Measurements from ENCODE around the gene PLOD1.

The PLOD1 gene

GRCh38 chr1:11951901-11952300 lies 17.4 kb downstream of the PLOD1 start:
- TF ChIP-seq, protein P1, sequence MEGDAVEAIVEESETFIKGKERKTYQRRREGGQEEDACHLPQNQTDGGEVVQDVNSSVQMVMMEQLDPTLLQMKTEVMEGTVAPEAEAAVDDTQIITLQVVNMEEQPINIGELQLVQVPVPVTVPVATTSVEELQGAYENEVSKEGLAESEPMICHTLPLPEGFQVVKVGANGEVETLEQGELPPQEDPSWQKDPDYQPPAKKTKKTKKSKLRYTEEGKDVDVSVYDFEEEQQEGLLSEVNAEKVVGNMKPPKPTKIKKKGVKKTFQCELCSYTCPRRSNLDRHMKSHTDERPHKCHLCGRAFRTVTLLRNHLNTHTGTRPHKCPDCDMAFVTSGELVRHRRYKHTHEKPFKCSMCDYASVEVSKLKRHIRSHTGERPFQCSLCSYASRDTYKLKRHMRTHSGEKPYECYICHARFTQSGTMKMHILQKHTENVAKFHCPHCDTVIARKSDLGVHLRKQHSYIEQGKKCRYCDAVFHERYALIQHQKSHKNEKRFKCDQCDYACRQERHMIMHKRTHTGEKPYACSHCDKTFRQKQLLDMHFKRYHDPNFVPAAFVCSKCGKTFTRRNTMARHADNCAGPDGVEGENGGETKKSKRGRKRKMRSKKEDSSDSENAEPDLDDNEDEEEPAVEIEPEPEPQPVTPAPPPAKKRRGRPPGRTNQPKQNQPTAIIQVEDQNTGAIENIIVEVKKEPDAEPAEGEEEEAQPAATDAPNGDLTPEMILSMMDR (IDR thresholded peaks at IDR 0.05; ENCODE audit: borderline replicate concordance, control extremely low read depth, extremely low read depth, insufficient read depth, missing control alignments): no peak
- no peak for DNase-seq (ENCODE audit: low spot score)
- in situ Hi-C loops (cut with MboI; ENCODE audit: low sequenced_read_pairs, unreplicated experiment): no loop called here

- TF ChIP-seq, protein P1 (IDR thresholded peaks at IDR 0.05; ENCODE audit: borderline replicate concordance, control extremely low read depth, extremely low read depth, insufficient read depth, missing control alignments): no peak
- no peak for DNase-seq (ENCODE audit: low spot score)
- in situ Hi-C loops (cut with MboI; ENCODE audit: low sequenced_read_pairs, unreplicated experiment): no loop called here
Measured at GRCh38 chr1:11952455-11953109, 18.1 kb downstream of the PLOD1 start.

GRCh38 chr1:11955221-11955620 lies 20.7 kb downstream of the PLOD1 start:
- DNase-seq (ENCODE audit: low spot score): no peak
- TF ChIP-seq, protein P1 (IDR thresholded peaks at IDR 0.05; ENCODE audit: borderline replicate concordance, control extremely low read depth, extremely low read depth, insufficient read depth, missing control alignments): no peak
- in situ Hi-C loops (cut with MboI; ENCODE audit: low sequenced_read_pairs, unreplicated experiment): no loop called here

- TF ChIP-seq, protein P1 (IDR thresholded peaks at IDR 0.05; ENCODE audit: borderline replicate concordance, control extremely low read depth, extremely low read depth, insufficient read depth, missing control alignments): no peak
- no peak for DNase-seq (ENCODE audit: low spot score)
- in situ Hi-C loops (cut with MboI; ENCODE audit: low sequenced_read_pairs, unreplicated experiment): no loop called here
Measured at GRCh38 chr1:11957398-11957797, 22.9 kb downstream of the PLOD1 start.

- DNase-seq (ENCODE audit: low spot score): no peak
- in situ Hi-C loops (cut with MboI; ENCODE audit: low sequenced_read_pairs, unreplicated experiment): no loop called here
- TF ChIP-seq, protein P1 (IDR thresholded peaks at IDR 0.05; ENCODE audit: borderline replicate concordance, control extremely low read depth, extremely low read depth, insufficient read depth, missing control alignments): no peak
Measured at GRCh38 chr1:11957897-11958296, 23.4 kb downstream of the PLOD1 start.

DNA sequence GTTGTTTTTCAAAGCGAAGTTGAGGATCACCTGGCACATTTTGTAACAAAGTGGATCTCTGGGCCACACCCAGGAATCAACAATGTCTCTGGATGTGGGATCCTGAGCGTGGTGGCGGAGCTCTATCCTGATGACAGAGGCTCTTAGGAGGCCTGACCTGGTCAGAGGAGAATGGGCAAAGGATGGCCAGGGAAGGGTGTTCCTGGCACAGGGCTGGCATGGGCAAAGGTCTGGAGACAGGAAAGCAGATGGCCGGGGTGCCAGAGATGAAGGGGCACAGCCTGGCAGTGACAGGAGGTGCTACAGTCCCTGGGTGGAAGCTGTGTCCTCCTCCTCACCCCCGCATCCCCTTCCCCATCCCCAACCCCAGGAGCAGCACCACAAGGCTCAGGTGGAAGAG lies 25.8 kb downstream of the PLOD1 start:
- TF ChIP-seq, protein P1 (IDR thresholded peaks at IDR 0.05; ENCODE audit: borderline replicate concordance, control extremely low read depth, extremely low read depth, insufficient read depth, missing control alignments): no peak
- in situ Hi-C loops (cut with MboI; ENCODE audit: low sequenced_read_pairs, unreplicated experiment): no loop called here
- DNase-seq (ENCODE audit: low spot score): no peak
